ENCODE measurements around the gene MYOCD.

Gene MYOCD

DNA sequence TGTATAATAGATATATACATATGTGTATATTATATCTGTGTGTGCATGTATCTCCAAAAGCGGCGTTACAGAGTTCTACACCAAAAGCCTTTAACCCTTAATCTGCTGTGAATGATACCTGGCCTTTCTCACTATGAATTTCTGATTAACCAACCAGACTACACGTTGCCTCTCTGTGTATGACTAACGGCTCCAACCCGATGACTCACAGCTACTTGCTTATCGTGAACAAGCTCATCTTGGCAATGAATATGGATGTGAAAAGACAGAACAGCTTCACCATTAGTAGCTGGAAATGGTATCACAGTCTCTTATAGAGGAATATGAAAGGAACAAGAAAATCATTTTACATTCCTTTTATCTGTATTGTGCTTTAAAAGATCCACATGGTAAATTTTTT is 99.9 kb downstream of the MYOCD start:
- DNase-seq, result peak; percentile 83

DNA sequence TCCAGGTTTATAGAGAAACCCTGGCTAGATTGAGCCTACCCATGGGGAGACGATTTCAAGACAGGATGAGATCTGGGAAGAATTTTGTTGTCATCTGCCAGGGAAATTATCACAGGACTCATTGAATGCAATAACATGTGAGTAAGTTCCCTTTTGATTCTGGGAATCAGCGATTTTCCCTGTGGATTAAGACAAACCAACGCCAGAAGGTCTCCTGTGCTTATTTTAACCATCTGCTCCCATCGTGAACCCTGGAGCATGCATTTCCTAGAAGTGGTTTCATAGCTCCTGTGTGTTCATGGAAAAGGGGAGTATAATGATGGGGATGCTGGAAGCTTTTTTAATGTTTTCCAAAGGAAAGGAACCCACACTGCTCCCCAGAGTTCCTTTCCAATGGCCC is 102.6 kb downstream of the MYOCD start:
- DNase-seq, result no peak

DNA sequence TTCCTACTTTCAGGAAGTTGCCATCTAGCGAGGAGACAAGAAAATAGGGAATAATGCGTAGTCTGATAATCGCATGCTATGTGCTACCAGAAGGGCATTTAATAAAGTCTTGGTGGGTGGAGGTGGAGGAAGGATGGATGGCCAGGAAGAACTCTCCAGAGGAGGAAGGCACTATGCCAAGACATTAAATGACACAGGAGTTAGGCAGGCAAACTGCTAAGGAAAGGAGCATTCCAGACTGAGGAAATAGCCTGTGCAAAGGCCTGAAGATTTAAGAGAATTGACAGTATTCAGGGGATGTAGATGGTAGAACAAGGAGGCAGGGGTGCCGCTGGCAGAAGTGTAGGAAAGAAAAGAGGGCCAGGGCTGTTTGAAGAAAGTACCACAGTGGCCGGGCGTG is 104.3 kb downstream of the MYOCD start:
- DNase-seq, result peak; percentile 21

DNA sequence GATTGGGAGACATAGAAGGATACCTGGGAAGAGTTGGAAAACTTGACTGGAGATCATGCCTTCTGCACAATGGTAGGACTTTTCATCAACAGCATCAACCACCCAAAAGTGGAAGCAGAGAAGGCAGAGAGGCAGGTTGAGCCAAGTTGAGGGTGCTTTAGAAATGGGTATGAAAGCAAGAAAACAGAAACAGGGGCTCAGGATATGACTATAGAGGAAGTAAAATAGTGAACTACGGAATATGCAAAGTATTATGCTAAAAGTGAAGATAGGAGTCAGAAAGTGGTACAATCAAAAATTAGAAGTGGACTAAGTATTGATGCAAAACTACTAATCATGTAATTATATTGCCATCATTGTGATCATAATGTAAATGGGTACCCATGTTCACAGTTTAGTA is 107.5 kb downstream of the MYOCD start:
- DNase-seq, result no peak

DNA sequence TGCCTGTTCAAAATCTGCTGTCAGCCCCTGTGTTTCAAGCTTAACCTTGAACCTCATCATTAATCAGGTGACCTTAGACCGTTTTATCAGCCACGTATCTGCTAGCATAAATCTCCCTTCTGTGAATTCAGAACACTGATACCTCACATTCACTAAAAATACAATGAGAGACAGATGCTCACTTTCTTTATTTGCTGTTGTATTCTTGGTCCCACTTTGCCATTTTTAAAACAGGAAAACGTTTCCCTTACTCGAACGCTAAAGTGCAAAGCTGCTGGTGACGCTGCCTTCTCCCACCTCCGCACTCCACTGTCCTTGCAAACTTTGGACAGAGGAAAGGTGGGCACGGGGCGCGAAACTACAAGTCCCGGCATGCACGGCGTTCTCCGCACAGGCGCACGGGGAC is 123.4 kb downstream of the MYOCD start:
- DNase-seq, result no peak

DNA sequence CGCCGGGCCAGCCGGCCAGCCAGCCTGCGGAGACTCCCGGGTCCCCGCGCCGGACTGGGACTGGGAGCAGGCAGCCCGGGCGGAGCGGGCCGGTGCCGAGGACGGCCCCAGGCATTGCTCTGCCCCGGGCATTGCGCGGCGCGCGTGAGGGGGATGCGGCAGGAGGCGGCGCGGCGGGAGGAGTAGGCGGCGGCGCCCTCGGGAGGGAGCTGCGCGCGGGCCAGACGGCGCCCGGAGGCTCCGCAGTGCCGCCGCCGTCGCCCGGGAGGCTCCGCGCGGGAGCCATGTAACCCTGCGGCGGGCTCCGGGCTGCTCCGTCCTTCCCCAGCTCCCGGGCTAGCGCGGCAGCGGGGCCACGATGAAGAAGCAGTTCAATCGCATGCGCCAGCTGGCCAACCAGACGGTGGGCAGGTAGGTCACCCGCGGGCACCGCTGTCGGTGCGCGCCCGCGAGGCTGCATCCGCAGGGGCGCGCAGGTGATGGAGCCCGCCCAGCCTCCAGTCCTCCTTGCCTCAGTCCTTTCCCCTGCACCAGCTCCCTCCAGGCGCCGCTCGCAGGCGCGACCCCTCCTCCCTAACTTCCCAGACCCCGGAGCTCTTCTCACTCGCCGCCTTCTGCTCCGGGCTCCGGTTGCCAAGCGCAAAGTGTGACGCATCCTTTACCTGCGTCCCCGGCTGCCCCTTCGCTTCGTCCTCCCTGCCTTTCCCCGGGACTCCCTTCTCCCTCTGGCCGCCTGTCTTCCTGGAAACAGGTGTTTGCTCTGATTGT is 124.0 kb downstream of the MYOCD start, which contains the start of gene ARHGAP44:
Gene ARHGAP44, plus strand, starts transcription at position 18 of the 768 bp plus-strand sequence. Its CDS starts 341 bp downstream, at position 359.
- peak; percentile 56 for DNase-seq

DNA sequence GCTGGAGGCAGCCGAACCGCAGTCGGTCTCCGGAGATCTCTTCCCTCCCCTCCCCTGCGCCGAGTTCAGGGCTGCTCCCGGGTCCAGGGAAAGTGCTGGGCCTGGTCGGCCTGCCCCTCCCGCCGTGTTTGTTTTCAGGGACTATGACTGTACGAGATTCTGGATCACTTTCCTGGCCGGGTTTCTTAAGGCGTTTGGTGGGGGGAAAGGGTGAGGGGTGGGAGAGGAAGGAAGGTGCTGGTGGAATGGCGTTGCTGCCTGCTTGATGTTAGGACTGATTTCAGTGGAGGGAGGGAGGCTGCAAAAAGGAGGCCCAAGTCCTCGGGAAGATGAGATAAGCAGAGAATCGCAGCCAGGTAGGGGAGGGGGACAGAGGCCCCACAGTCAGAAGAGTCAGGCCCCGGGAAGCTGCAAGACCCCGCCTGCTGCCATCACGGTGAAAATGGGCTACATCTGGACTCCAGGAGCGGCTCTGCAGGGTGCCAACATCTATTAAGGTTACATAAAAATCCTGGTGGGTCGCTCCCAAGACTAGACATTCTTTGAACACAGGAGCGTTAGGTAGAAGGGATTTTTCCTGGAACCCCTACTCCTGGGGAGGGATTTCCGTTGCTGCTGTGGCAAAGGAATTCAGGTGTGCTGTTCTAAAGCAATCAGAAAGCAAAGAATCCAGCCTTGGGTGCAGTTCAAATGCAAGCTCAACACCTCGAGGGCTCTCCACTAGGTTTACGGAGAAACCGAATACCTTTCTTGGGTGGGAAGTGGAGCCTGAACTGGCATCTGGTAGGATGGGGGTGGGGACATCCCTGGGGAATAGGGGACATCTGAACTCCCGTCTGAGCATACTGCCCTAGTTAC is 124.8 kb downstream of the MYOCD start:
- DNase-seq, result no peak

DNA sequence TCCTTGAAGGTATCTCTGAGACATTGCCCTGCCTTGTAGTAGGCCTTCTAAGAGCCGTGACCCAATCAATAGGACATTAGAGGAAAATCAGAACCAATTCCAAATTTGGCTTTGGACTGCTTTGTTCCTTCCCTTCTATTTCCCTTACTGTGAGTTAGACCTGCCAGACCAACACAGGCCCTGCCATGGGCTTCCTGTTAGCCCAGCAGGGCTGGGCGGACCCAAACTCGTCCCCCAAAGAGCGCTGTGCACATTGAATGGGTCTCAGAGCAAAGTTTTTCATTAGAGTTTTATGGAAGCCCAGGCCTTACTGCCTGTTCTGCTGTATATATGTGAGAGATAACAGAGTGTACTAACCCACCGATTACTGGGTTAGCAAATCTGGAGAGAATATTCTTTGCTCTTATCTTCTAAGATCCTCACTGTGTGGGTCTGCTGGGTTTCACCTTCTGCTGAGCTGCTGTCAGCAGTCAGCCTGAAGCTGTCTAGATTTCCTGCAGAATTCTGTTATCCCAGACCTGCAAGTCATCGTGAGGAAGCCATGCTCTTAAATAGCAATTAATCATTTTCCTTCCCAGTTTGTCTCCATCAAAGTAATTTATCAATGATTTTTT is 129.3 kb downstream of the MYOCD start:
- no peak for DNase-seq

DNA sequence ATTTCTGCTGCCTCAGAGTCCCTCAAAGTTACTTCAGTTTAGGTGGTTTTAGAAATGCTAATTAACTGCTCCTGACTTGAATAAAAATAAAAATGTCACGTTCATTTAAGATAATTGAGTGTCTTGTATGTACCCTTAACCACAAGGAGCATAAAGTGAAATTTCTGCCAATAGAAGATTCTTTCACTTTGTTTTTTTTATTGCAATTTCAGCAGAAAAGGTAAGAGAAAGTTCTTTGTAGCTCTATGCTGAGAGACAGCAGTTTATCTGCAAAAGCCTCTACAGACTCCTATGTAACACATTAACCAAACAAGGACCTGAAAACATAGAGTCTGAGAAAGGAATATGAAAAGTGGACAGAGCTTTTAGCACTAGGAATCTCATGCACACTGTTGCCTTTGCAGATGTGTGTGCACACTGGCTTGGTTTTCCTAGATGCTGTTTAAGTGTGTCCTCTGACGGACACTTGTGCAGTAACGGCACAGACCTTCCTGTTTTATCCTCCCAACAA is 135.2 kb downstream of the MYOCD start:
- no peak for DNase-seq

DNA sequence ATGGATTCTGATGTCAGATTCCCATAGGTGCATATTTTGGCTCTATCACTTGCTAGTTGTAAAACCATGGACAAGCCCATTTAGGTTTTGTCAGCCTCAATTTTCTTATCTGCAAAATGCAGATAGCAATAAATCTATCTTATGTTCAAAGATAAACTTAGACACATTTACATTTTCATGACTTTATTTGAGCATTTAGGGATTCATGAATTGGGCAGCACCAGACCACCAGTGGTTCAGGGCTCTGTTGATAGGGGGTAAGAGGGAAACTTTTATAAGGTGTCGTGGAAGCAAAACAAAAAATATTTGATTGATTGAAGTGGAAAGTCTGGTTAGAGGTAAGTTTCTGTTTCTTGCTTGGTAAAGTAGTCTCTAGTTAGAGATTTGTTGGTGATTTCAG is 140.9 kb downstream of the MYOCD start:
- DNase-seq, result no peak

DNA sequence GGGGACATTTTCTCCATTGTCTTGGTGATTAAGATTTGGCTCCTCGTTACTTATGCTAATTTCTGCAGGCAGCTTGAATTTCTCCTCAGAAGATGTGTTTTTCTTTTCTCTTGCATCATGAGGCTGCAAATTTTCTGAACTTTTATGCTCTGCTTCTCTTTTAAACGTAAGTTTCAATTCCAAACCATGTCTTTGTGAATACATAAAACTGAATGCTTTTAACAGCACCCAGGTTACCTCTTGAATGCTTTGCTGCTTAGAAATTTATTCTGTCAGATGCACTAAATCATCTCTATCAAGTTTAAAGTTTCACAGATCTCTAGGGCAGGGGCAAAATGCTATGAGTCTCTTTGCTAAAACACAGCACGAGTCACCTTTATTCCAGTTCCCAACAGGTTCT is 143.0 kb downstream of the MYOCD start:
- no peak for DNase-seq

DNA sequence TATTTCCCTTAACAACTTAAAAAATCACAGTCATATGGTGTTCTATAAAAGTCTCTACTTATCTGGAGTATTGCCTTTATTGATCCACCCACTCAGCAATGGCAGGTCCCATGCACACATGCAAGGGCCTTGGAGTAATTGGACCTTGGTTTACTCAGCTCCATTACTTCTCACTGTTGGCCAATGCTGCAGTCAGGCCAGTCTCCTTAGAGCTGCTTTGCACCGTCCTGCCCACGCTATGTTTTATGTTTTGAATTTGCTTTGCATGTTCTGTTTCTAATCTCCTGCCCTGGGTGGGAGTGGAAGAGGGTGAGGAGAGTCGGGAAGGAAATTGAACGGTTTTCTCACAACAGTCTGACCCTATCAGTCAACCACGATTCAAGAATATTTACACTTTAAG is 147.2 kb downstream of the MYOCD start:
- no peak for DNase-seq

DNA sequence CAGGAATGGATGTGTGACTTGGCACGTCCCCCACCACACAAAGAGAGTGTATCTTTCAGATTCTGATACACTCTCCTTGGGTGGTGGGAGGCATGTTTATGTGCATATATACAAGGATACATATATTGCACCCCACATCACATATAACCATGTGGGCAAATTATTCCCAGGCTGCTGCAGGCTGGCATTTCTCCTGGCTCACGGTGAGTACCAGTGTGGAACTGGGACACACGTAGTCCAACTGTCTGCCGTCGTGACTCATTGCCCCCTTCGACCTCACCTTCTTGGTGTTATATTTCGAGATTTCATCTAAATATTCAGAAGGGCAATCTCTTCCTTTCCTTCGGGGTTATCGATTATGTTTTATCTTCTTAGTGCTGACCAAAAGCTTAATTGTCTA is 148.0 kb downstream of the MYOCD start:
- DNase-seq, result no peak

DNA sequence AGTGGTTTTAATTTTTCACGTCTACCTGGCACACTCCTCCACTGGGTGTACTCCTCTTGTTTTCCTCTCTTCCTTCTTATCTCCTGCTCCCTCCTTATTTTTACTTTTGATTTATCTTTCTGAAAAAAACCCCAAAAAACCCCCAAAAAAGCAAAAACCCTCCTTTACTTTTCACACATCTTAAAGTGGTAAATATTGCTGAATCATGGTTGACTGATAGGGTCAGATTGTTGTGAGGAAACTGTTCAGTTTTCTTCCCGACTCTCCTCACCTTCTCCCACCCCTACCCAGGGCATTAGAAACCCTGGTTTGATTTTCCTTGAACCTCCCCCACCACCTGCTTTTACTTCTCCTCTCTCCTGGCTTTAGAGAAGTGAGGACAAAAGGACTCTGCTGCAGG is 149.0 kb downstream of the MYOCD start:
- no peak for DNase-seq

DNA sequence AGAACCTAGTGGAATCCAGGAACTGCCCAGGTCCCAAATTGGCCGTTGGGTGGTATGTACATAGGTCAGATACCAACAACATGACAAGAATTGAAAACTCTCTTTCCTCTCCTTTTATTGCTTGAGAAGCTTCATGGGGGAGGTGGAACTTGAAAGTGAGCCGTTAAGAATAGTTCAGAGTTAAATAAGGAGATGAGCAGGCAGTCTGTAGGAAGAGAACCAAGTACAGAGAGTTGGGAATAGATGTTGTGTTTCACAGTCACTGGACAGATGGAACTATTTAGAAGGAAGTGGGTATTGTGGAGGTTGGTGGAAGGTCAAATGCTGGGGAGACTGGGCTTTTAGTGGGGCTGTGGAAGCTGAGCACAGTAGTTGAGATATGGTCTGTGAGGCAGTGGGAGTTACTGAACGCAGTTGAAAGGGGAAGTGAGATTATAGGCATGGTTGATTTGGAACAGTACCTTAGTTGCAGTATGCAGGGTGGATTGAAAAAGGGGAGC is 150.0 kb downstream of the MYOCD start:
- no peak for DNase-seq
